T-helper 1 cell treated with Interleukin-12 subunit alpha and Interleukin-12 subunit beta and Interleukin-4 antibody, amounts not matched to agents 30 μg/mL and 1 μg/mL, for 36 hours (primary cell): ENCODE results near the gene SH2D4B.

ENCODE experiments used
- H3K27ac Mint-ChIP-seq: one replicate; pipeline ENCODE4 v1.8.0; 2021; ENCODE audit warnings: mild to moderate bottlenecking, mixed read lengths
- H3K27me3 Mint-ChIP-seq: one replicate; pipeline ENCODE4 v1.8.0; 2021; ENCODE audit warnings: low read depth, mixed read lengths
- H3K36me3 Mint-ChIP-seq: one replicate; pipeline ENCODE4 v1.8.0; 2021; ENCODE audit warnings: low read depth, mixed read lengths
- H3K4me1 Mint-ChIP-seq: one replicate; pipeline ENCODE4 v1.8.0; 2021; ENCODE audit warnings: low read depth, mixed read lengths
- H3K4me3 Mint-ChIP-seq: one replicate; pipeline ENCODE4 v1.8.0; 2021; ENCODE audit warnings: mild to moderate bottlenecking, moderate library complexity, mixed read lengths
- H3K9me3 Mint-ChIP-seq: one replicate; pipeline ENCODE4 v1.8.0; 2021; ENCODE audit warnings: mixed read lengths

SH2D4B gene

DNA sequence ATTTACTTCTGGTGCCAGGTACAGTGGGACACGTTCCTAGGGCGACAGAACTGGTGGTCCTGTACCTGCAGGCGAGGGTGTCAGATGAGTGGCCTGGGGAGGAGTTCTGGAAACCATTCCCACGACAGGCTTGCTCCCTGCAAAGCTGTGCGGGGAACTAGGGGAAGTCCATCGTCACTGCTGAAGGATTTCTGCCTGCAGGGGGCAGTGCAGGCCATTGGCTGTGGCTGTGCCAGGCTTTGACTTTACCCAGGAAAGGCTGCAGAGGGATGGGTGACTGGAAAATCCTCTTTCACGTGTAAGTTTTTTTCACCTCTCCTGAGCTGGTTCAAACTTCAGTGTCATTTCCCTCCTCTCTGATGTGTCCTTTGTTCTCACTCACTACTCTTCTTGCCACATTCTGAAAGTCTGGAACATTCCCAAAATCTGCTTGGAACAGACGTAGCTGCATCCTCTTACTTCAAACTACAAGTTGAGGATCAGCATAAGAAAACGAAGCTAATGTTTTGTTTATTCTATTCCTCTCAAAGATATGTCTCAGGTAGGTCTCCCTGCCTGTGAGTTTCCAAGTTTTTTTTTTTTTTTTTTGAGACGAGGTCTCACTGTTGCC, 126.5 kb downstream of the SH2D4B start:
- H3K36me3 Mint-ChIP-seq: no peaks in the 10 kb centered on the region
- H3K9me3 Mint-ChIP-seq: no peaks in the 10 kb centered on the region
- peaks cover 2% of the 10 kb centered on the region for H3K4me1 Mint-ChIP-seq
- peaks cover 5% of the 10 kb centered on the region for H3K27me3 Mint-ChIP-seq
- H3K4me3 Mint-ChIP-seq: no peak overlapping the region
- H3K27ac Mint-ChIP-seq: no peak overlapping the region

DNA sequence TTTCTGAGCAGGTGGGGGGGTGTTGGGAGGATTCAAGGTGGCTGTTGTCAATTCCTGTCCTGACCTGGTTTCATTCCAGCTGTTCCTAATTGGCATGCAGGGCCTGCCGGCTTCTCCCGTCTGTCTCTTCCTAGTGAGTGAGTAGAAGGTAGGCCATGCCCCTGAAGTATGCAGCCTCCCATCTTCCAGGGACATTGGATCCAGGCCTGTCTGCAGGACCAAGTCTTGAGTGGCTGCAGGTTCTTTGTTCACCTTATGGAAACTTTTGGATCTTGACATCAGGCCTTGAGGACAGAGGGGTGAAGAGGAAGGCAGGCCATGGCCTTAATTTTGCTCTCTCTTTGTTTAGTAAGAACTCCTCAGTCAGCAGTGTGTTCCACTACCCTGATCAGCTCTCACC, 131.8 kb downstream of the SH2D4B start:
- Mint-ChIP-seq H3K9me3 (no peaks in the 10 kb centered on the region), H3K27me3 (no peaks in the 10 kb centered on the region), H3K36me3 (no peaks in the 10 kb centered on the region), H3K4me1 (no peaks in the 10 kb centered on the region), H3K4me3 (no peak overlapping the region), H3K27ac (no peak overlapping the region)

DNA sequence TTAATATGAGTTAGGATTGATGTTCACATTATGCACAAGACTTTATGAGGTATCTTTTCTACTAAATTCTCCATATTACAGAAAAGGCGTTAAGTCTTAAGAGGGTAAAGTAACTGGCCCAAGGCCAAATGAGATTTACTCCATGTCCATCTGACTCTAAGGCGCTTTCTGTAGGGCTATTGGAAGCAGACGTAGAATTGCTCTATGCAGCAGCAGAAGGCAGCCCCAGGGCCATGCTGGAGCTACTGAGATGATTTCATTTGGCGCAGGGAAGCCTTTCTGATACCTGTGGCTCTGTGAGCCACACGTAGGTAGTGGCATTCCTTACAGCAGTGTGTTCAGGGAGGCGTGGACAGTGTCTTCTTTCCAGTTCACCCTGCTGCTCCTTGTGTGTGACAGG, 133.1 kb downstream of the SH2D4B start:
- no peaks in the 10 kb centered on the region for H3K36me3 Mint-ChIP-seq
- no peaks in the 10 kb centered on the region for H3K4me1 Mint-ChIP-seq
- H3K27ac Mint-ChIP-seq: no peak overlapping the region
- H3K9me3 Mint-ChIP-seq: no peaks in the 10 kb centered on the region
- H3K27me3 Mint-ChIP-seq: peaks cover 3% of the 10 kb centered on the region
- H3K4me3 Mint-ChIP-seq: no peak overlapping the region

DNA sequence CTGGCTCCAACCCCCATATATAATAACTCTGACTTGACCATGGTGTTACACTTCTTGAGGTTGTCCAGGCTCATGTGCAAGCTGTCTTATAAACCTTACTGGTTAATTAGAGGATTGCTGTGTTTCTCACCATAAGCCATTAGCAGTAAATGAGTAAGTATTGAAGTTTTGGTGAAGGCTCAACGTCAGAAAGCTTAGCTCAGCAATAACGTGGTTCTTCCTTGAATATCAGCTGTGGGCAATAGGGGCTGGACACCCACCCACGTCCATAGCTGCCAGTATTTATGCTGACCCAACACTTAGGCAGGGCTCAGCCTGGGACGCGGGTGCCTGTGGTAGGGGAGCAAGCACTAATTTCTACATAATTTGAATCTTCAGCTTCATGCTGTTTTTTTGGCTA, 134.1 kb downstream of the SH2D4B start:
- Mint-ChIP-seq H3K27ac (no peak overlapping the region), H3K9me3 (no peaks in the 10 kb centered on the region), H3K4me3 (no peak overlapping the region), H3K27me3 (peaks cover 3% of the 10 kb centered on the region), H3K36me3 (no peaks in the 10 kb centered on the region), H3K4me1 (no peaks in the 10 kb centered on the region)

DNA sequence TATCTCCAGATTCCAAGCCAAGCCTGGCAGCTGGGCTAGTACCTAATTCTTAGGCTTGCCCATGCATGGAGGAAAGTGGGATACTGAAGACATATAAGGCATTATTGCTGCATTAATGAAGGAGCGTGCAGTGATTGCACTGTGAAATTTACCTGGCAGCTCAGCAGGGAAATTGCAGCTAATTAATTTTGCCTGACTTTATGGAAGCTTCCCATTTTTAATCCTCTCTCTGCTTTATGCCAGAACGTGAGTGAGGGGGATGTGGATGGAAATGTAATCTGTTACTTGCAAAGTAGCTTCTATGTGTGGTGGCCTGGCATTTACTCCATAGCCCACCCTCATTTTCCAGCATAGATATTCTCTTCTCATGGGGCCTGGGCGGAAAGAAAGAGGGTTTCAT, 134.9 kb downstream of the SH2D4B start:
- no peak overlapping the region for H3K27ac Mint-ChIP-seq
- no peaks in the 10 kb centered on the region for H3K36me3 Mint-ChIP-seq
- no peaks in the 10 kb centered on the region for H3K9me3 Mint-ChIP-seq
- no peaks in the 10 kb centered on the region for H3K4me1 Mint-ChIP-seq
- peaks cover 3% of the 10 kb centered on the region for H3K27me3 Mint-ChIP-seq
- no peak overlapping the region for H3K4me3 Mint-ChIP-seq

DNA sequence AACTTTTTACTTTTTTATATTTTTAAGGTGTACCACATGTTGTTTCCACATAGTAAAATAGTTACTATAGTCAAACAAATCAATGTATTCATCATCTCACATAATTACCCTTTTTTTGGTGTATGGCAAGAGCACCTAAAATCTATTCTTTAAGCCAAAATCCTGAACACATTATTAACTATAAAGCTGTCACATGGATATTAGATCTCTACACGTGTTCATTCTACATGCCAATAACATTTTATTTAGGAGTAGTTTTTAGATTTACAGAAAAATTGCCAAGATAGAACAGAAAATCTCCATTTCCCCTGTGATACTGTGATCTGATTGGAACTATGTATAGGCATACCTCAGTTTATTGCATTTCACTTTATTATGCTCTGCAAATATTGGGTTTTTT, 137.1 kb downstream of the SH2D4B start:
- no peak overlapping the region for H3K27ac Mint-ChIP-seq
- no peaks in the 10 kb centered on the region for H3K36me3 Mint-ChIP-seq
- peaks cover 3% of the 10 kb centered on the region for H3K27me3 Mint-ChIP-seq
- no peaks in the 10 kb centered on the region for H3K9me3 Mint-ChIP-seq
- no peak overlapping the region for H3K4me3 Mint-ChIP-seq
- H3K4me1 Mint-ChIP-seq: no peaks in the 10 kb centered on the region

DNA sequence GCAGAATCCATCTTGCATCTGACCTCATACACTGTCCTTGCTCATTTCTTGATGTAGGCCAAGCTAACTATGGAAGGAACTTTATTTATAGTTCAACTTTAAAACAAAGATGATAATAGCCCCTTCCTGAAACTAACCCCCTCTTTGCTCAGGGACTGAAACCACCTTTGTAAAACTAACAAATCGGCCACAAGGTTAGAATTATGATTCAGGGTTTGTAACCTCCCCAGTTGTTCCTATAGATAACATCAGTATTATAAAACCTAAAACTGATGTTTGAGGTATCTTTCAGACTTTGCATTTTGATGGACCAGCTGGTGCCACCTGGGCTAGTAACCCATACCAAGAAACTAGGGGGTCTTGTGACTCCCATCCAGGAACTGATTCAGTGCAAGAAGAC, 143.4 kb downstream of the SH2D4B start:
- H3K27ac Mint-ChIP-seq: no peak overlapping the region
- H3K4me3 Mint-ChIP-seq: no peak overlapping the region
- H3K36me3 Mint-ChIP-seq: no peaks in the 10 kb centered on the region
- no peaks in the 10 kb centered on the region for H3K27me3 Mint-ChIP-seq
- H3K9me3 Mint-ChIP-seq: no peaks in the 10 kb centered on the region
- H3K4me1 Mint-ChIP-seq: no peaks in the 10 kb centered on the region

DNA sequence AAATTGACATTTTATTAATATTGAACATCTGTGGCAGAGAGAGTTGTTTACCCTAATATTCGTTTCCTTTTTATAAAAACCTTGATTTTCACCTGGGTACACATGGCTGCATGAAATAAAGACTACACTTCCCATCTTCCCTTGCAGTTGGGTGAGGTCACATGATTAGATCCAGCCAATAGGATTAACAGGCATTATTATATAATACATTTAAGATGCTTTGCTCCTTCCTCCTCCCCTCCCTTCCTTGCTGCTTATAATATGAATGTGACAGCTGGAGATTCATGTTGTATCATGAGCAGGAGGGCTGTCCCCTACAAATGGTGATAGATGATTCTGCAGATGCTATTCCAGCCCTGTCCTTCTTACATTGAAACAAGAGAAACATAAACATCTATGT, 146.6 kb downstream of the SH2D4B start:
- H3K9me3 Mint-ChIP-seq: no peaks in the 10 kb centered on the region
- H3K27me3 Mint-ChIP-seq: no peaks in the 10 kb centered on the region
- H3K4me1 Mint-ChIP-seq: no peaks in the 10 kb centered on the region
- no peaks in the 10 kb centered on the region for H3K36me3 Mint-ChIP-seq
- no peak overlapping the region for H3K4me3 Mint-ChIP-seq
- H3K27ac Mint-ChIP-seq: no peak overlapping the region

DNA sequence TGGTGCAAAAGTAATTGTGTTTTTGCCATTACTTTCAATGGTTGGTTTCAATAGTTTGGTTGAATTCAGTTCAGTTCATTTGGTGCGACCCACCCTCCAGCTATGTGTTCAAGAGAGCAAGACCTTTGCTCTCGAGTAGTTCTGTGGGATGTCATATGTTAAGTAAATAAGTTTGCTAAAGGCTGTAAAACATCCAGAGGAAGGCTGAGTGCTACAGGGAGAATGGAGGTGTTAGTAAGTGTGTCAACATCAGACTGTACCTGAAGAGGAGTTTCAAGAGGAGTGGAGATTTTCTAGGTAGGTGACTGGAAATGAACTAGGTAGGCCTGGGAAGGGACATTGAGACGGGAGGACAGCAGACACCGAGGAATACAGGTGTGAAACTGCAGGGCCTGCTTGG, 147.7 kb downstream of the SH2D4B start:
- H3K27me3 Mint-ChIP-seq: no peaks in the 10 kb centered on the region
- no peaks in the 10 kb centered on the region for H3K36me3 Mint-ChIP-seq
- no peak overlapping the region for H3K4me3 Mint-ChIP-seq
- H3K4me1 Mint-ChIP-seq: no peaks in the 10 kb centered on the region
- no peaks in the 10 kb centered on the region for H3K9me3 Mint-ChIP-seq
- H3K27ac Mint-ChIP-seq: no peak overlapping the region

DNA sequence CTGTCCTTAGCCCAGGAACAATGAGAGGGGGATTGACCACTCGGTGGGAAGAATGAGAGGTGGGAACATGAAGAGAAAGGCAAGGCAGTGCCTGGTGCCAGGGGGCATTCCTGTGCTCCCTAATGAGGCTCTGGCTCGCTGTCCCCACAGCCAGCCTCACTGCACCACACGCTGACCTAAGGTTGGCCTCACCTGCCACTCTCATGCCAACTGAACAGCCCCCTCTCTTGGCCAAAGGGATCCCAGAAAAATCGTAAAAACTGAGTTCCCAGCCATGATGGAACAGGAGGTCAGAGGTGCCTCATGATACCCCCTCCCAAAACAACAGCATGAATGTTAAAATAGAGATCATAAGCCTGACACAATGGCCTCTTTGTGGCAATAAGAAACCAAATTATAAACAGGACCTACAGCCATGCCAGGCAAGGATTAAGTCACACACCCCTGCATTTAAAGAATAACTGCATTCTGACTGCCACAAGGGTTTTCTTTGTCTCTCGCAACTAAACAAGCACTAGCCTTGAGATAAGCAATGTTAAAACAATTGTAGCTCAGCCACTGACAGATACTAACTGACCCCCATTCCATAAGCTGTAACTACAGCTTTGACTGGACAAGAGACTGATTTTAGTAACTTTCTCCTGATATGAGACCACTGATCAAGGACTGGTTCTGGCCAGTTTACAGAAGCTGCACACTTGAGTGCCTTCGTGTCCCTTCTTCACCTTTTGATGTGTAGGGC, 149.2 kb downstream of the SH2D4B start:
- Mint-ChIP-seq H3K4me3 (no peak overlapping the region), H3K27ac (no peak overlapping the region), H3K36me3 (no peaks in the 10 kb centered on the region), H3K27me3 (peaks cover 4% of the 10 kb centered on the region), H3K9me3 (no peaks in the 10 kb centered on the region), H3K4me1 (no peaks in the 10 kb centered on the region)

DNA sequence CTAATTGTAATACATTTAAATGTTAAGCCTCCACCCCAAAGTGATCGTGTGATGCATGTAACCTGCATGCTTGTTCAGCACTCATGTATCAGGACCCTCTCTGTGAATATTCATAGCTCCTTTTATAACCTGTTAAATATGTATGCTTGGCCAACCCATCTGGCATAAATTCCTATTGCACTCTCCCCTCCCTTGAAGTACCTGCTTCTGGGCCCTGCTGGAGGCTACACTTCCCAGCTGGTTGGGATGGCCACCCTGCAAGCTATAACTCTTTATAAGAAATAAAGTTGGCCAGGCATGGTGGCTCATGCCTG, 149.7 kb downstream of the SH2D4B start:
- Mint-ChIP-seq H3K4me1 (no peaks in the 10 kb centered on the region), H3K4me3 (no peak overlapping the region), H3K27ac (no peak overlapping the region), H3K27me3 (peaks cover 6% of the 10 kb centered on the region), H3K36me3 (no peaks in the 10 kb centered on the region), H3K9me3 (no peaks in the 10 kb centered on the region)

DNA sequence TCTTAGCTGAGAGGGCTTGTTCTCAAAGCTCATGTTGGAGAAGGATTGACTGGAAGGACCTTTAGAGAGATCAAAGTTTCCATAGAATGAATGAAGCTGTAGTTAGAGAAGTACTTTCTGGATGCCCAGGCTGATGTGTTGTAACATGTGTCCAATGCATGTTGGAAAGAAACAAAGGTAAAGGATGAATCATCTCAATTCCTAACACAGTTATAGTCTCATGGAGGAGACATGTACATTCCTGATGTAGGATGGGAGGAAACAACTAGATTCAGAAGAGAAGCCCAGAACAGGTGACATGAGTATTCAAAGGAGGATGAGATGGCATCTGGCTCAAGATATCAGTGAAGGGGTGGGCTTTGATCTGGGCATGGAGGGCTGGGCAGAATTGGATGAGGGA, 152.7 kb downstream of the SH2D4B start:
- Mint-ChIP-seq H3K27ac (no peak overlapping the region), H3K9me3 (no peaks in the 10 kb centered on the region), H3K4me3 (no peak overlapping the region), H3K4me1 (no peaks in the 10 kb centered on the region), H3K27me3 (peaks cover 6% of the 10 kb centered on the region), H3K36me3 (no peaks in the 10 kb centered on the region)

DNA sequence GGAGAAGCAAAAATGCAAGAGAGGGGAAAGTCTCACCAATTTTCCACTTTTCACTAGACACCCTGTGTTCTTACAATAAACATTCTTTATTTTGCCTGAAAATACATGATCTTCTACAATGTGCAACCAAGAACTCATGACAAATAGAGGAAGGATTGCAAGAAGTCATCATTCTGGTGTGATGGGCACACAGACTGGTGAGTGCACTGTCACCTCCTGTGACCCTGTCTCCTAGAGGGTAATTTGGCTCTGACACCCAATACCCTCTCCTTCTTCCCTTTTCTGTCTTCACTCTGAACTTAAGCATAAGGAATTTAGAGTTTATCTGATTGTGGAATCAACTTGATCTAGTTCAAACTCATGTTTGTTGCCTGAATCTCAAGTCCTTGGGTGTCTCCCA, 153.7 kb downstream of the SH2D4B start:
- H3K27ac Mint-ChIP-seq: no peak overlapping the region
- no peak overlapping the region for H3K4me3 Mint-ChIP-seq
- H3K4me1 Mint-ChIP-seq: no peaks in the 10 kb centered on the region
- no peaks in the 10 kb centered on the region for H3K9me3 Mint-ChIP-seq
- no peaks in the 10 kb centered on the region for H3K36me3 Mint-ChIP-seq
- peaks cover 6% of the 10 kb centered on the region for H3K27me3 Mint-ChIP-seq

DNA sequence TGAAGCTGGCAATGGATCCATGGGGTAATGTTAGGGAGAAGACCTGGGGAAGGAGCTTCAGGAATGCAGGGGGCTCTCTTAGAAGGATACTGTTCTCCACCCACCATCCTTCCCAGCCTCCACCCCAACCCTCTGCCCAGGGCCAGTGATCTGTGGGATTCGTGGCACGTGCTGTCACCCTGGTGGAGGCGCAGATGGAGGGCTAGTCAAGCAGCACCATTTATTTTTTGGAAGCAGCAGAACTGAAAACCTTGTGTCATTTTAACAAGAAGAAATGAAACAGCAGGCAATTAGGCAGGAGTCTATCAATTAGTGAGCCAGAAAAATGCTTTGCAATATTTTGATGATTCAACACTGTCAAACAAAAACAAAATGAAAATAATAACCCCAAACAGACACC, 155.9 kb downstream of the SH2D4B start:
- no peaks in the 10 kb centered on the region for H3K9me3 Mint-ChIP-seq
- no peaks in the 10 kb centered on the region for H3K4me1 Mint-ChIP-seq
- H3K4me3 Mint-ChIP-seq: no peak overlapping the region
- no peaks in the 10 kb centered on the region for H3K36me3 Mint-ChIP-seq
- no peak overlapping the region for H3K27ac Mint-ChIP-seq
- peaks cover 6% of the 10 kb centered on the region for H3K27me3 Mint-ChIP-seq

DNA sequence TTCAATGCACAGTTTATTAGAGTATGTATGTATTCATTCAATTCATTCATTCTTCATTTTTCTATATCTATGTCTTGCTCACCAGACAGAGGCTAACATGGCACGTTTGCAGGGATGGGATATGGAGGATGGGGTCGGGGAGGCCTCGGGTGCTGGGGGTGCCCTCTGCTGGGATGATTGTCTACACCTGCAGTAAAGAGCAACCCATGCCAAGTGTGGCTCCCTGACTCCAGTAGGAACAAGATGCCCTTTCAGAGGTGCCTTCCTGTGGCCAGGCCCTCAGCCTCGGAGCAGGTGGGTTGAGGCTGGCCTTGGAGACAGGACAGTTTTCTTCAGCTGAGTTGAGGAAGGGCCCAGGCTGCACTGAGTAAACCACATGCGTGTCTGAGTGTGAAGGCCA, 157.2 kb downstream of the SH2D4B start:
- Mint-ChIP-seq H3K9me3 (no peaks in the 10 kb centered on the region), H3K4me3 (no peak overlapping the region), H3K4me1 (no peaks in the 10 kb centered on the region), H3K27me3 (peaks cover 6% of the 10 kb centered on the region), H3K36me3 (no peaks in the 10 kb centered on the region), H3K27ac (no peak overlapping the region)
